ENCODE measurements around the gene ZNHIT1.

DNA sequence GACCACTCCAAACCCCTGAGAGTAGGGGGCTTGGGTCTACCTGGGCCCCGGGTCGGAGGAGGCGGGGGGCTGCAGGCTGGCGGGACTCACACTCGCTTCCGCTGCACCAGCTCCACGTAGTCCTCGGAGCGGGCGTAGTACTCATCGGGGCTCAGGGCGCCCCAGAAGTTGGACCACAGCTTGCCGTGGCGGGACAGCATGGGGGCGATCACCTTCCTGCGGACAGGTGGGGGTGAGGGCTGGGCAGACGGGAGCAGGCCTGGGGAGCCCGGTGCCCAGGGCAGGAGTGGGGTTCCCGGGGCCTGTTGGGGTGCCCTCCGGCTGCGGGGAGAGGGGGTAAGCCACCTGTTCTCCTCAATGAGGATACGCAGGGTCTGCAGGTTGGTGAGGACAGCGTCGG is 6.5 kb upstream of the ZNHIT1 start:
- TF ChIP-seq, protein P1, sequence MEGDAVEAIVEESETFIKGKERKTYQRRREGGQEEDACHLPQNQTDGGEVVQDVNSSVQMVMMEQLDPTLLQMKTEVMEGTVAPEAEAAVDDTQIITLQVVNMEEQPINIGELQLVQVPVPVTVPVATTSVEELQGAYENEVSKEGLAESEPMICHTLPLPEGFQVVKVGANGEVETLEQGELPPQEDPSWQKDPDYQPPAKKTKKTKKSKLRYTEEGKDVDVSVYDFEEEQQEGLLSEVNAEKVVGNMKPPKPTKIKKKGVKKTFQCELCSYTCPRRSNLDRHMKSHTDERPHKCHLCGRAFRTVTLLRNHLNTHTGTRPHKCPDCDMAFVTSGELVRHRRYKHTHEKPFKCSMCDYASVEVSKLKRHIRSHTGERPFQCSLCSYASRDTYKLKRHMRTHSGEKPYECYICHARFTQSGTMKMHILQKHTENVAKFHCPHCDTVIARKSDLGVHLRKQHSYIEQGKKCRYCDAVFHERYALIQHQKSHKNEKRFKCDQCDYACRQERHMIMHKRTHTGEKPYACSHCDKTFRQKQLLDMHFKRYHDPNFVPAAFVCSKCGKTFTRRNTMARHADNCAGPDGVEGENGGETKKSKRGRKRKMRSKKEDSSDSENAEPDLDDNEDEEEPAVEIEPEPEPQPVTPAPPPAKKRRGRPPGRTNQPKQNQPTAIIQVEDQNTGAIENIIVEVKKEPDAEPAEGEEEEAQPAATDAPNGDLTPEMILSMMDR (IDR thresholded peaks at IDR 0.05): no peak
- TF ChIP-seq CHD2 (IDR thresholded peaks at IDR 0.05; ENCODE audit: low read length, partially characterized antibody): no peak
